KBM-7 (cell line): ENCODE data around the gene SH3BP2.
A peak's percentile ranks its signal among the peaks of the same experiment; 100 is the strongest.
"Not testable (repeated sequence)": the region's sequence is repeated elsewhere in the genome, so short reads cannot be mapped to it uniquely, and the experiment has no call there.

Source experiments
- DNase-seq: peaks from one replicate; pipeline ENCODE4 v3.0.0-alpha.2; 2015
- in situ Hi-C: fragments of 300-500 bp; cut with MboI; formaldehyde crosslinking; loops from 2 replicates; pipeline ENCODE4 v1.14.3; 2020; ENCODE audit warnings: low sequenced_read_pairs, low pct_unique_long_range_greater_than_20kb, mixed read lengths

The SH3BP2 gene

DNA sequence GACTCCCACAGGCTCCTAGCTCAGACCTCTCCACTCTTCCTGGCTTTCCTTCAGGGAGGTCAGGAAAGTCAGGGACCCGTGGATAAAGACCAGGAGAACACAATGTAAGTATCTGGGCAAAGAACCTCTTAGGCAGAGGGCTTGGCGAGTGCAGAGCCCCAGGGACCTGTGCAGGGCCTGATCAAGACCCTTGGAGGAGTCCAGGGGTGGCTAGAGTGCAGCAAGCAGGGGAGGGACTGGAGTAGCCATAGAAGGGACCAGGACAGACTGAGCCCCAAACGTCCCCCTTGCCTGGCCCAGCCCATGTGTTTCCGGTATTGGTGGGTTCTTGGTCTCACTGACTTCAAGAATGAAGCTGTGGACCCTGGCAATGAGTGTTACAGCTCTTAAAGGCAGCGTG lies 30.8 kb upstream of the SH3BP2 start:
- DNase-seq = no peak
- in situ Hi-C loops = no loop called here

DNA sequence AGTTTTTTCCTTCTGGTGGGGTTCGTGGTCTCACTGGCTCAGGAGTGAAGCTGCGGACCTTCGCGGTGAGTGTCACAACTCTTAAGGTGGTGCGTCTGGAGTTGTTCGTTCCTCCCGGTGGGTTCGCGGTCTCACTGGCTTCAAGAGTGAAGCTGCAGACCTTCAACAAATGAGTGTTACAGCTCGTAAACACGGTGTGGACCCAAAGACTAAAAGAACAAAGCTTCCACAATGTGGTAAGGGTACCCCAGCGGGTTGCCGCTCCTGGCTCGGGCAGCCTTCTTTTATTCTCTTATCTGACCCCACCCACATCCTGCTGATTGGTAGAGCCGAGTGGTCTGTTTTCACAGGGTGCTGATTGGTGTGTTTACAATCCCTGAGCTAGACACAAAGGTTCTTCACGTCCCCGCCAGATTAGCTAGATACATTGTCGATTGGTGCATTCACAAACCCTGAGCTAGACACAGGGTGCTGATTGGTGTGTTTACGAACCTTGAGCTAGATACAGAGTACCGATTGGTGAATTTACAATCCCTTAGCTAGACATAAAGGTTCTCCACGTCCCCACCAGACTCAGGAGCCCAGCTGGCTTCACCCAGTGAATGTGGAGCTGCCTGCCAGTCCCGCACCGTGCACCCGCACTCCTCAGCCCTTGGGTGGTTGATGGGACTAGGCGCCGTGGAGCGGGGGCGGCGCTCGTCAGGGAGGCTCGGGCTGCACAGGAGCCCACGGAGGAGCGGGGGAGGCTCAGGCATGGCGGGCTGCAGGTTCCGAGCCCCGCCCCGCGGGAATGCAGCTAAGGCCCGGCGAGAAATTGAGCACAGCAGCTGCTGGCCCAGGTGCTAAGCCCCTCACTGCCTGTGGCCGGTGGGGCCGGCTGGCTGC lies 30.2 kb upstream of the SH3BP2 start:
- DNase-seq, in situ Hi-C loops: not testable (repeated sequence)

GRCh38 chr4:2763511-2763967 lies 29.3 kb upstream of the SH3BP2 start:
- in situ Hi-C loops = no loop called here
- no peak for DNase-seq

GRCh38 chr4:2765832-2766526 lies 26.9 kb upstream of the SH3BP2 start:
- no peak for DNase-seq
- in situ Hi-C loops = no loop called here

- in situ Hi-C loops = no loop called here
- no peak for DNase-seq
Measured at GRCh38 chr4:2767046-2767704, 25.7 kb upstream of the SH3BP2 start.

GRCh38 chr4:2767705-2768074 lies 25.2 kb upstream of the SH3BP2 start:
- in situ Hi-C loops = no loop called here
- DNase-seq = no peak

- DNase-seq = no peak
- in situ Hi-C loops = no loop called here
Measured at GRCh38 chr4:2768124-2768523, 24.8 kb upstream of the SH3BP2 start.

GRCh38 chr4:2768921-2769336 lies 24.0 kb upstream of the SH3BP2 start:
- in situ Hi-C loops = no loop called here

DNA sequence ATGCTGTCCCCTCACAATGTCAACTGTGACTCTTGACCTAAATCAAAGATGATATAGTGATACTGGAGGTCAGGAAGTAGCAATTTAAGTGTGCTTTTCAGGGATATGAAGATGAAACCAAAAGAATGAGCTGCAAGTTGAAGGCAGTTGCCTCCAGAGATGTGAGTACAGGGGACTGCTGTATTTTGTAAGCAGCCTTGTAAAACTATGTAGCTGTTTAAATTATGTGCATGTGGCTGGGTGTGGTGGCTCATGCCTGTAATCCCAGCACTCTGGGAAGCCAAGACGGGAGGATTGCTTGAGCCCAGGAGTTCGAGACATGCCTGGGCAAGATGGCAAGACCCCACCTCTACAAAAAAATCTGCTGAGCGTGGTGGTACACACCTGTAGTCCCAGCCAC lies 21.6 kb upstream of the SH3BP2 start:
- DNase-seq = no peak
- in situ Hi-C loops = no loop called here

More at GRCh38 chr4:2768921-2769336, 24.0 kb upstream of the SH3BP2 start:
- DNase-seq = no peak

DNA sequence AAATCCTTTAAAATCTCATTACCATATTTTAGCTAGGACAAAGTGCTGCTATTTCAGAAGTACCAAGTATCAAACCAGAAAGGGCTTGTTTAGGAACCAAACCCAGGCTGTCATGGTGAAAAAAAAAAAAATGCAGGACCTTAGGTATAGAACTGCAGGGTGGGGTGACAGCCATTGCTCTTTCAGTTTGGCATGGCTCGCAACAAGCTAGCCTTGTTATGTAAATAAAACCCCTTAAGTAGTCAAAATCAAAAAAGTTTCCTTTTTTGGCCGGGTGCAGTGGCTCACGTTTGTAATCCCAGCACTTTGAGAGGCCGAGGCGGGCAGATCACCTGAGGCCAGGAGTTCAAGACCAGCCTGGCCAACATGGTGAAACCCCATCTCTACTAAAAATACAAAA lies 12.2 kb upstream of the SH3BP2 start:
- DNase-seq, in situ Hi-C loops: not testable (repeated sequence)

- in situ Hi-C loops = no loop called here
- no peak for DNase-seq
Measured at GRCh38 chr4:2781911-2782310, 11.0 kb upstream of the SH3BP2 start.

DNA sequence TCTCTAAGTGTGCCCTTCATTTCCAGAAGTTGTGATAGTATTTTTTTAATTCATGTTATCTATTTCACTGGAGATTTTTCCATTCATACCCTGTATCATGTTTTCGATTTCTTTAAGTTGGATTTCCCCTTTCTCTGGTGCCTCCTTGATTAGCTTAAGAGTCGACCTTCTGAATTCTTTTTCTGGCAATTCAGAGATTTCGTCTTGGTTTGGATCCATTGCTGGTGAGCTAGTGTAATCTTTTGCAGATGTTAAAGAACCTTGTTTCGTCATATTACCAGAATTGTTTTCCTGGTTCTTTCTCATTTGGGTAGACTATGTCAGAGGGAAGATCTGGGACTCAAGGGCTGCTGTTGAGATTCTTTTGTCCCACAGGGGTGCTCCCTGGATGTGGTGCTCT lies 9.1 kb upstream of the SH3BP2 start:
- in situ Hi-C loops = no loop called here
- DNase-seq = no peak

- DNase-seq = peak; percentile 81
- in situ Hi-C loops = no loop called here
Measured at GRCh38 chr4:2785613-2786012, 7.3 kb upstream of the SH3BP2 start.

GRCh38 chr4:2786152-2786671 lies 6.7 kb upstream of the SH3BP2 start:
- in situ Hi-C loops = no loop called here
- DNase-seq = no peak

- no peak for DNase-seq
- in situ Hi-C loops = no loop called here
Measured at GRCh38 chr4:2786794-2787229, 6.1 kb upstream of the SH3BP2 start.

- DNase-seq = peak; percentile 92
- in situ Hi-C loops = no loop called here
Measured at GRCh38 chr4:2787230-2788100, 5.4 kb upstream of the SH3BP2 start.

GRCh38 chr4:2788101-2788500 lies 4.8 kb upstream of the SH3BP2 start:
- in situ Hi-C loops = no loop called here
- no peak for DNase-seq

DNA sequence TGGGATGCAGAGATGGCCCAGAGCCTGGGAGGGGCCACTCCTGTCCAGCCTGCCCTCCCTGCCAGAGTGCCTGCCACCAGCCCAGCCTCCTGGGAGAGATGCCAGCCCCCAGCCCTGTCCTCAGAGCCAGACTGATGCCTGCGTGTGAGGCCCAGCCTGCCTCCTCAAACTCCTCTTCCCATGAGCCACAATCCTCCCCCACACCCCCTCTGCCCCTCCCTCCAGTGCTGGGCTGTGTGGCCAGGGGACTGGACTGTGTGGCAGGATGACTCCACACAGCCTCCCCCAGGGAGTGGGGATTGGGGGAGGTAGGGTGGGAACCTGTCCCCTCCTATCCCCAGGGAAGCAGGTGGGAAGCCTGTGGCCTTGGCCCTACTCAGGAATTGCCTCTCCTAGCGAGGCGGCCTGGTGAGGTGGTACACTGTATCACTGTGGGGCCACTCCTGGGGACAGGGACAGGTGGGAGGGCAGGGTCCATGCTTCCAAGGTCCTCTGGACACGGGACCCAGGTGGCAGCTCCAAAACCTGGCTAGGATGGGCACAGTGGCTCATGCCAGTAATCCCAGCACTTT lies 4.3 kb upstream of the SH3BP2 start:
- in situ Hi-C loops = no loop called here
- DNase-seq = no peak
